OCI-LY7 (cell line): ENCODE results near the gene ABCC9. TPM values are rescaled to one million over a fixed set of nuclear protein-coding genes. Genes with fewer than 3 reads are reported as not detected.
"Not testable (repeated sequence)": the region's sequence is repeated elsewhere in the genome, so short reads cannot be mapped to it uniquely, and the experiment has no call there.

Experiments
- BruUV-seq: library from RNA; stranded (reverse); fragments of 400-500 nt; replicated peaks from 2 replicates; lab custom pipeline; 2021; lab: Mats Ljungman, UMichigan
- CTCF ChIA-PET: fragments of 300-600 bp; sonication (Branson Sonifier 250); formaldehyde crosslinking; loops from one replicate; lab custom pipeline; 2022; ENCODE audit warnings: antibody characterized with exemption; ENCODE audit not compliant: unreplicated experiment; lab: Charles Lee
- POLR2A ChIA-PET: fragments of 300-600 bp; sonication (Branson Sonifier 250); formaldehyde crosslinking; loops from one replicate; lab custom pipeline; 2022; ENCODE audit warnings: antibody characterized with exemption; lab: Charles Lee
- DNase-seq: peaks from one replicate; pipeline ENCODE4 v3.0.0-alpha.2; 2015; ENCODE audit warnings: low spot score
- H2AFZ ChIP-seq: fragments of 200-600 bp; sonication (generic), shearing (Covaris generic); 2 replicates; pipeline ENCODE4 v1.6.1; 2014; ENCODE audit warnings: mild to moderate bottlenecking, antibody characterized with exemption, low read length, moderate library complexity
- H3K27ac ChIP-seq: fragments of 200-600 bp; sonication (generic); 2 replicates; pipeline ENCODE4 v1.5.1; 2014; ENCODE audit warnings: mixed run types, low read depth, mild to moderate bottlenecking, moderate library complexity, low read length, inconsistent platforms; ENCODE audit not compliant: poor library complexity, severe bottlenecking
- H3K36me3 ChIP-seq: fragments of 200-600 bp; sonication (generic); 2 replicates; pipeline ENCODE4 v1.6.1; 2014; ENCODE audit warnings: mild to moderate bottlenecking, antibody characterized with exemption, low read length, moderate library complexity, mixed read lengths; ENCODE audit not compliant: insufficient read depth
- H3K4me1 ChIP-seq: fragments of 200-600 bp; sonication (generic); 2 replicates; pipeline ENCODE4 v1.5.1; 2014; ENCODE audit warnings: mild to moderate bottlenecking, low read length; ENCODE audit not compliant: insufficient read depth, poor library complexity, severe bottlenecking
- H3K4me2 ChIP-seq: fragments of 200-600 bp; sonication (generic); 2 replicates; pipeline ENCODE4 v1.6.1; 2014; ENCODE audit warnings: mild to moderate bottlenecking, low read length
- H3K4me3 ChIP-seq: fragments of 200-600 bp; sonication (generic); 2 replicates; pipeline ENCODE4 v1.5.1; 2014; ENCODE audit warnings: mild to moderate bottlenecking, low read depth, low read length; ENCODE audit not compliant: poor library complexity, severe bottlenecking
- H3K79me2 ChIP-seq: fragments of 200-600 bp; sonication (generic); 2 replicates; pipeline ENCODE4 v1.6.1; 2016; ENCODE audit warnings: low read depth, mild to moderate bottlenecking, low read length, moderate library complexity, mixed read lengths; ENCODE audit not compliant: insufficient read depth
- H3K9me2 ChIP-seq: fragments of 200-600 bp; sonication (generic); 2 replicates; pipeline ENCODE4 v1.6.1; 2016; ENCODE audit warnings: mild to moderate bottlenecking, low read length, mixed read lengths; ENCODE audit not compliant: insufficient read depth
- H3K9me3 ChIP-seq: fragments of 200-600 bp; sonication (generic); 2 replicates; pipeline ENCODE4 v1.6.1; 2014; ENCODE audit warnings: mild to moderate bottlenecking, mixed run types, low read length, mixed read lengths
- H4K20me1 ChIP-seq: fragments of 200-600 bp; sonication (generic); 2 replicates; pipeline ENCODE4 v1.6.1; 2014; ENCODE audit warnings: mild to moderate bottlenecking, antibody characterized with exemption, low read length, moderate library complexity, mixed read lengths; ENCODE audit not compliant: insufficient read depth
- CTCF ChIP-seq: fragments of 200-600 bp; sonication (generic); conservative IDR thresholded peaks from 2 replicates; pipeline ENCODE4 v1.5.1; 2014; ENCODE audit warnings: mild to moderate bottlenecking, antibody characterized with exemption, low read length, moderate library complexity, mixed read lengths
- EZH2phosphoT487 ChIP-seq: fragments of 200-600 bp; sonication (generic); IDR thresholded peaks from 2 replicates; pipeline ENCODE4 v1.6.1; 2018; ENCODE audit warnings: low read depth, borderline replicate concordance, mild to moderate bottlenecking, mixed run types, antibody characterized with exemption, low read length, moderate library complexity, mixed read lengths
- intact Hi-C: fragments of 100-400 bp; cut with micrococcal nuclease; formaldehyde crosslinking; loops from one replicate; pipeline ENCODE4 v1.10.0; 2022; ENCODE audit not compliant: unreplicated experiment
- total RNA-seq, 2 experiments: library from RNA; depleted of rRNA in 1 of 2; stranded (reverse); fragments of >200 nt in 1 of 2; shearing (Covaris generic) in 1 of 2; gene quantifications; 2 replicates each; pipeline ENCODE4 v1.2.3, GENCODE V29; 2014 to 2022

ABCC9 gene
- total RNA-seq, 2 experiments from 2014 or later = not detected

GRCh38 chr12:21797539-21797938 is 143.7 kb downstream of the ABCC9 start:
- Histone ChIP-seq H2AFZ (no peak overlapping the region), H3K4me1 (no peaks in the 10 kb centered on the region), H4K20me1 (no peaks in the 10 kb centered on the region), H3K9me2 (no peaks in the 10 kb centered on the region), H3K27ac (no peak overlapping the region), H3K36me3 (no peaks in the 10 kb centered on the region), H3K4me3 (no peak overlapping the region), H3K9me3 (no peaks in the 10 kb centered on the region), H3K79me2 (no peaks in the 10 kb centered on the region), H3K4me2 (no peak overlapping the region)
- intact Hi-C loops = no loop called here
- CTCF ChIA-PET = no interaction called here
- no peak for DNase-seq
- POLR2A ChIA-PET = no interaction called here
- BruUV-seq = no TSS peak
- no peak for TF ChIP-seq EZH2phosphoT487
- no peak for TF ChIP-seq CTCF

GRCh38 chr12:21795648-21796328 is 145.4 kb downstream of the ABCC9 start:
- ChIA-PET CTCF (no interaction called here), POLR2A (interaction anchor here (0.6 to 1.2 kb wide), 2 partner anchors 25 to 29 kb away, joined by 3 to 8 read pairs; no protein-coding TSS in a partner anchor)
- intact Hi-C loops = no loop called here

GRCh38 chr12:21794807-21795595 is 146.2 kb downstream of the ABCC9 start:
- CTCF ChIA-PET, intact Hi-C loops, H3K27ac ChIP-seq, H2AFZ ChIP-seq, POLR2A ChIA-PET, H4K20me1 ChIP-seq, H3K4me1 ChIP-seq, H3K4me3 ChIP-seq, BruUV-seq, DNase-seq, H3K79me2 ChIP-seq, H3K36me3 ChIP-seq, H3K4me2 ChIP-seq, H3K9me3 ChIP-seq, H3K9me2 ChIP-seq: not testable (repeated sequence)

More at GRCh38 chr12:21795648-21796328, 145.4 kb downstream of the ABCC9 start:
- Histone ChIP-seq H4K20me1 (no peaks in the 10 kb centered on the region), H3K79me2 (no peaks in the 10 kb centered on the region), H3K36me3 (no peaks in the 10 kb centered on the region), H3K9me2 (no peaks in the 10 kb centered on the region), H3K4me1 (no peaks in the 10 kb centered on the region), H3K9me3 (no peaks in the 10 kb centered on the region), H3K4me2 (no peak overlapping the region), H2AFZ (no peak overlapping the region), H3K27ac (no peak overlapping the region), H3K4me3 (no peak overlapping the region)
- TF ChIP-seq EZH2phosphoT487 = no peak
- TF ChIP-seq CTCF = no peak
- no peak for DNase-seq
- no TSS peak for BruUV-seq

- H3K36me3 ChIP-seq, intact Hi-C loops, DNase-seq, CTCF ChIA-PET, H2AFZ ChIP-seq, H3K4me2 ChIP-seq, H4K20me1 ChIP-seq, H3K9me2 ChIP-seq, H3K79me2 ChIP-seq, BruUV-seq, H3K9me3 ChIP-seq, H3K27ac ChIP-seq, H3K4me3 ChIP-seq, H3K4me1 ChIP-seq: not testable (repeated sequence)
- POLR2A ChIA-PET = interaction anchor here (0.6 kb wide), 1 partner anchor 1743 kb away, joined by 3 read pairs; no protein-coding TSS in a partner anchor
These were observed 151.5 kb downstream of the ABCC9 start for GRCh38 chr12:21789687-21790086.
